Measurements from ENCODE around the gene COL21A1.
A peak's percentile ranks its signal among the peaks of the same experiment; 100 is the strongest.

COL21A1 gene

DNA sequence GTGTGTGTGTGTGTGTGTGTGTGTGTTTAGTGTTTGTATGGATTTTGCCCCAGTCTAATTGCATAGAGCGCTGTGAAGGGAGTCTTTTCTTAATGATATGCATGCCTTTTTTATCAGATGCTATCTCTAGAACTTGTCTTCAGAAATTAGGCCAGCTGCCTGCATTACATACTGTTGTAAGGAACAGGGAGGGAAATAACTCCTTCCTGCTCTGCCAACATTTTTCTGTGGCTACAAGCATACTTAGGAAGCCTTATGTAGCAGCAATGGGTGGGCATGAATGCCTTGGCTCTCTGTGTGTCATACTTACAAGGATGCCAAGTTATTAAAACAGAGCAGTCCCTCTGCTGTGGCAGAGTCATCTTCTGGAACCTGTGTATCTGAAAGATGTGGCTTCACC is 8.0 kb upstream of the COL21A1 start:
- H3K4me3 Mint-ChIP-seq: no peak overlapping the region
- peak overlapping the region; percentile 10 to 15 (median 13) for H3K27ac Mint-ChIP-seq
- H3K4me1 Mint-ChIP-seq: peaks cover 35% of the 10 kb centered on the region
- no peaks in the 10 kb centered on the region for H3K36me3 Mint-ChIP-seq (ENCODE audit: low read depth)
- H3K9me3 Mint-ChIP-seq: no peaks in the 10 kb centered on the region
- TF ChIP-seq, protein P1, sequence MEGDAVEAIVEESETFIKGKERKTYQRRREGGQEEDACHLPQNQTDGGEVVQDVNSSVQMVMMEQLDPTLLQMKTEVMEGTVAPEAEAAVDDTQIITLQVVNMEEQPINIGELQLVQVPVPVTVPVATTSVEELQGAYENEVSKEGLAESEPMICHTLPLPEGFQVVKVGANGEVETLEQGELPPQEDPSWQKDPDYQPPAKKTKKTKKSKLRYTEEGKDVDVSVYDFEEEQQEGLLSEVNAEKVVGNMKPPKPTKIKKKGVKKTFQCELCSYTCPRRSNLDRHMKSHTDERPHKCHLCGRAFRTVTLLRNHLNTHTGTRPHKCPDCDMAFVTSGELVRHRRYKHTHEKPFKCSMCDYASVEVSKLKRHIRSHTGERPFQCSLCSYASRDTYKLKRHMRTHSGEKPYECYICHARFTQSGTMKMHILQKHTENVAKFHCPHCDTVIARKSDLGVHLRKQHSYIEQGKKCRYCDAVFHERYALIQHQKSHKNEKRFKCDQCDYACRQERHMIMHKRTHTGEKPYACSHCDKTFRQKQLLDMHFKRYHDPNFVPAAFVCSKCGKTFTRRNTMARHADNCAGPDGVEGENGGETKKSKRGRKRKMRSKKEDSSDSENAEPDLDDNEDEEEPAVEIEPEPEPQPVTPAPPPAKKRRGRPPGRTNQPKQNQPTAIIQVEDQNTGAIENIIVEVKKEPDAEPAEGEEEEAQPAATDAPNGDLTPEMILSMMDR (IDR thresholded peaks at IDR 0.05; ENCODE audit: unreplicated experiment in 3 of 3): no peak
- H3K27me3 Mint-ChIP-seq (ENCODE audit: low read depth): no peaks in the 10 kb centered on the region

- no peaks in the 10 kb centered on the region for H3K9me3 Mint-ChIP-seq
- no peaks in the 10 kb centered on the region for H3K36me3 Mint-ChIP-seq (ENCODE audit: low read depth)
- H3K4me1 Mint-ChIP-seq: peaks cover 26% of the 10 kb centered on the region
- no peak overlapping the region for H3K4me3 Mint-ChIP-seq
- H3K27me3 Mint-ChIP-seq (ENCODE audit: low read depth): peaks cover 4% of the 10 kb centered on the region
- no peak overlapping the region for H3K27ac Mint-ChIP-seq
- TF ChIP-seq, protein P1 (IDR thresholded peaks at IDR 0.05; ENCODE audit: unreplicated experiment in 3 of 3): no peak
These were observed 2.9 kb upstream of the COL21A1 start for GRCh38 chr6:56250266-56250665.

- no peaks in the 10 kb centered on the region for H3K9me3 Mint-ChIP-seq
- peaks cover 4% of the 10 kb centered on the region for H3K27me3 Mint-ChIP-seq (ENCODE audit: low read depth)
- H3K4me3 Mint-ChIP-seq: peak overlapping the region; percentile 90 to 97 (median 95)
- H3K4me1 Mint-ChIP-seq: peaks cover 45% of the 10 kb centered on the region
- TF ChIP-seq, protein P1 (IDR thresholded peaks at IDR 0.05; ENCODE audit: unreplicated experiment in 3 of 3): peak in 1 of 3 experiments; percentile 0
- H3K36me3 Mint-ChIP-seq (ENCODE audit: low read depth): no peaks in the 10 kb centered on the region
- peak overlapping the region in 2 of 3 experiments; percentile 74 to 90 for H3K27ac Mint-ChIP-seq
These were observed 308 bp upstream of the COL21A1 start for GRCh38 chr6:56247654-56248122.

DNA sequence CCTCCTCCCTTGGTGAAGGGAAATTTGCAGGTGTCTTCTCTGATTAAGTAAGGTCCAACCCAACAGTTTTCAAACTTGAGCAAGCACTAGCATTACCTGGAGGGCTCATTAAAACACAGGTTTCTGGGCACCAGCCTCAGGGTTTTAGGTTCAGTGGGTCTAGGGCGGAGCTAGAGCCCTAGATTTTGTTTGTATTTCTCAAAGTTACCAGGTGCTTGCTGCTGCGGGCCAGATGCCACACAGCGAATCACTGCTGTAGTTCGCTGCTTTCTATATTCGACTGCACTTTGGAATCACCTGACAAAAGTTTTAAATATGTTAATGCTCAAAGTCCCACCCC is 869 bp downstream of the COL21A1 start:
- peaks cover 4% of the 10 kb centered on the region for H3K27me3 Mint-ChIP-seq (ENCODE audit: low read depth)
- H3K27ac Mint-ChIP-seq: peak overlapping the region; percentile 85 to 95 (median 90)
- H3K4me1 Mint-ChIP-seq: peaks cover 56% of the 10 kb centered on the region
- TF ChIP-seq, protein P1 (IDR thresholded peaks at IDR 0.05; ENCODE audit: unreplicated experiment in 3 of 3): no peak
- peak overlapping the region; percentile 90 to 97 (median 95) for H3K4me3 Mint-ChIP-seq
- H3K36me3 Mint-ChIP-seq (ENCODE audit: low read depth): no peaks in the 10 kb centered on the region
- H3K9me3 Mint-ChIP-seq: no peaks in the 10 kb centered on the region

GRCh38 chr6:56245903-56246351 is 1.5 kb downstream of the COL21A1 start:
- peak overlapping the region; percentile 90 to 97 (median 95) for H3K4me3 Mint-ChIP-seq
- TF ChIP-seq, protein P1 (IDR thresholded peaks at IDR 0.05; ENCODE audit: unreplicated experiment in 3 of 3): no peak
- peaks cover 4% of the 10 kb centered on the region for H3K27me3 Mint-ChIP-seq (ENCODE audit: low read depth)
- H3K36me3 Mint-ChIP-seq (ENCODE audit: low read depth): no peaks in the 10 kb centered on the region
- peak overlapping the region; percentile 85 to 95 (median 90) for H3K27ac Mint-ChIP-seq
- no peaks in the 10 kb centered on the region for H3K9me3 Mint-ChIP-seq
- peaks cover 62% of the 10 kb centered on the region for H3K4me1 Mint-ChIP-seq

DNA sequence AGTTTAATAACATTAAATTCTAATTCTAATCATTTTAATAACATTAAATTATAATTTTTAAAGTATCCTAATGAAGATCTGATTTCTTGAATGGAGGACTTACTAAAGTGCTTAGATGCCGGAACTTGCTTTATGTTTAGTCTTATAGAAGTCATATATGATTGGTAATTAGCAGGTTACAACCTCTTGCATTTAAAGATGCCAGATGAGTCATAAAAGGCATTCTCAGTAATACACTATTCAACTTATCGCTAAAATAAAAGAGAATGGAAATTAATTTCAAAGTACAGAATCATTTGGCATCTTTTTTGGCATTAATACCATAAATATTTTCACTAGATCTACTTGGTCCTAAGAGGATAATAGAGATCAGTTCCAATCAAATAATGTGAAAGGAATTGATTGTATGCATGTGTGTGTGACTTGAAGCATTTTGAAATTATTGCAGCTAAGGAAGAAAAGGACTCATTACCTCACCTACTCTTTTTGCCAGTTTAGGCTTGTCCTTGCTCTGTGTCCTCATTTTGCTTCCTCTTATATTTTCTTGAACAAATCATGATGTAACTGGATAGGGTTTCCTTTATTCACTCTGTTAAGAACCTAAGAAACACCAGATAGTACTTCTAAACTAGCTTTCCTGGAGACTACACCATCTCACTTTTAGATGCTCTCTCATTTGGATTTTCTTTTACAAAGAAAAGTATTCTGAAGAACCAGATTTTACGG is 2.7 kb downstream of the COL21A1 start:
- no peaks in the 10 kb centered on the region for H3K9me3 Mint-ChIP-seq
- no peaks in the 10 kb centered on the region for H3K36me3 Mint-ChIP-seq (ENCODE audit: low read depth)
- peaks cover 66% of the 10 kb centered on the region for H3K4me1 Mint-ChIP-seq
- peak overlapping the region; percentile 35 to 90 (median 43) for H3K27ac Mint-ChIP-seq
- H3K27me3 Mint-ChIP-seq (ENCODE audit: low read depth): peaks cover 4% of the 10 kb centered on the region
- TF ChIP-seq, protein P1 (IDR thresholded peaks at IDR 0.05; ENCODE audit: unreplicated experiment in 3 of 3): no peak
- peak overlapping the region in 2 of 3 experiments; percentile 24 to 43 for H3K4me3 Mint-ChIP-seq

All from nephron (organoid).